ENCODE data around the gene FAM25A.
"Not testable (repeated sequence)": the region's sequence is repeated elsewhere in the genome, so short reads cannot be mapped to it uniquely, and the experiment has no call there.

The FAM25A gene

DNA sequence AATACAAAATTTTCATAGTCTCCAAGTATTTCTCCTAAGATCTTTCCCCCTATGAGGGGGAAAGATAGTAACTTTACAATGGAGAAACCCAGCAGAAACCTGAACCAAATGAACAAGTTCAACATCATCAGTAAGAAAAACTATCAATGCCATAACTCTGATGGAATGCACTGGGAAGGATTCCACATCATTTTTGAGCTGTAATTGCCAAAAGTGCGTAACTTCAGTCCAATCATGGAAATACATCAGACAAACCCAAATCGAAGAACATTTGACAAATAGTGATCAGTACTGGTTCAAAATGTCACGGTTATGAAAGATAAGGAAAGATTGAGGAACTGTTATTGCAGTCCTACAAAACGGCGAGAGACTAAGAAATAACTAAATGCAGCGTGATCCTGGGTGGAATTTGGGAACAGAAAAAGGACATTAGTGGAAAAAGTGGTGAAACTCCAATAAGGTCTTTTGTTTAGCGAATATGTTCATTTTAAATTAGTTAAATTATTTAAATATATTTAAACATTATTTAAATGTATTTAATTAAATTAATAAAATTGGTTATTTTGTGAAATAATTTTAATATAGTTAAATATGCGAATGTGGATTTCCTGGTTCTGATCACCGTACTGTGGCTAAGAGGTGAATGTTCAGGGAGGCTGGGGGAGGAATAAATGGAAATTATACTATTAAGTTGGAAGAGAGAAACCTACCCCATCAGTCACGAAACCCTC lies 4.9 kb upstream of the FAM25A start:
- DNase-seq: peak; percentile 23

DNA sequence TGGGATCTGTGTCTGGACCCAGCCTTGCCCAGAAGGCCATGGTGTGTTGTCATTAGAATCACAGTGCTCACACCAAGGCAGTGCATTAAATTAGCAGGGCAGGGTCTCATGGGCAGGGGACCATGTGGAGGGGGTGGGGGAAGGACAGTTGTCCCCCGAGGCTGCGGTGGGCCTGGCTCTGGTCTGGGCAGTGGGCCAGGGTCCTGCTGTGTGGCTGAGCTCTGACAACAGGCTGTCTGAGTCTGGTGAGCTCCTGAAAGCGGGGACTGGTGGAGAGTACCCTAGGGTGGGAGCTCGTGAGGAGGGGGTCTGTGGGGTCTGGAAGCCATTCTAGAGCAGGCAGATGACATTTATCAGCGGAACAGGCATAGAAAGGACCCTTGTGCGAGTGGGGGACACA lies 2.0 kb upstream of the FAM25A start:
- not testable (repeated sequence) for DNase-seq

DNA sequence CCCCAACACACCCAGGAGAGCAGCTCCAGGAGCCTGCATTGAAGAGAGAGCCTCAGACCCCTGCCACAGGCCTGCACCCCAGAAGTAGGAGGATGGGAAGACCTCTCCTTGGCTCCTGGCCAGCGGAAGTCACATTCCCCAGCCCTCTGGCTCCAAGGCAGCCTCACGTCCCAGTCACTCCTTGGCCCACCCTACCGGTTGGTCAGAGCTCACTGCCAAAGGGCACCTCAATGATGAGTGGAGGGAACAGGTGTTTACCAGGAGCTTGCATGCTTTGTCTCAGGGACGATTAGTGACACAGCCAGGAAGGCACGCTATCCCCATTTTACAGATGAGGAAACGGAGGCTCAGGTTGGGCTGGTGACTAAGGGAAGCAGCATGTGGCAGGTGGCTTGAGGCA lies 1.0 kb upstream of the FAM25A start:
- DNase-seq: not testable (repeated sequence)

DNA sequence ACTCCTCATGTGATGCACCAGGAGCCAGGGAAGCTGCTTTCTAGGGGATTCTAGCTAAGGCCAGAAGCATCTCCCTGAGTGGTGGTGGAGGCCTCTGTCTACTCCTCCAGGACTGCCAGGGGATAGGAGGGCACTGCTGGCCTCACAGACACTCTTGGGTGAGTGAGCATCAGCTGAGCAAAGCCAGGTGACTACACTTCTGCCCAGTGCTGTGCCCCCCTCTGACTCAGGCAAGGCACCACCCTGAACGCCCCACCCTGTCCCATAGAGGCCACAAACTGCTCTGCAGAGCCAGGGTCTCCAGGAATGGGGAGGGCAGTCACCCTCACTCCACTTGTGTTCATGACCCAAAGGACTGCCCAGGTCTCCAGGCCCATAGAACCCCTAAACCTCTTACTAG lies 590 bp upstream of the FAM25A start:
- not testable (repeated sequence) for DNase-seq

DNA sequence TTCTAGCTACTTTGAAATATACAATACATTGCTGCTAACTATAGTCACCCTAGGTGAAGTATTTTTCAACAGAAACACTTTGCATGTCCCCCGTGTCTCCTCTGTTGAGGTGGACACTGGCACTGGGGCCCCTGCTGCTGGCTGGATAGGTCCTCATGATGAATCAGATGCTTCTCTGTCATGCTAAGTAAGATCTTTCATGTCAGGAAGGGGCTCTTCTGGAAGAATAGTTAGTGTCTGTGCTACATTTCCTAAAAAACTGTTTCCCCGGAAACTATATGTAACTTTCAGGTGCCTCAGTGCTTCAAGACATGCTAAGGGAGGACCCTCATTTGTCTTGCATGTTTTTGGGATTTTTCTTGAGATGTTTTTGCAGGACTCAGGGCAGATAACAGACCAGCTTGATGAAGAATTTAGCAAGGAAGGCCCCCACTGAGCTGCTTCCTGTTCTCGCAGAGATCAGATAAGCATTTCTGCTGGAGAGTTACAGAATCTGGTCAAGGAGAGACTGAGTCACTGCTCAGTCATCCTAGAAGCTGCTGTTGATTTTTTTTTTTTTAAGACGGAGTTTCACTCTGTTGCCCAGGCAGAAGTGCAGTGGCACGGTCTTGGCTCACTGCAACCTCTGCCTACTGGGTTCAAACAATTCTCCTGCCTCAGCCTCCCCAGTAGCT lies 5.3 kb downstream of the FAM25A start:
- peak; percentile 86 for DNase-seq

DNA sequence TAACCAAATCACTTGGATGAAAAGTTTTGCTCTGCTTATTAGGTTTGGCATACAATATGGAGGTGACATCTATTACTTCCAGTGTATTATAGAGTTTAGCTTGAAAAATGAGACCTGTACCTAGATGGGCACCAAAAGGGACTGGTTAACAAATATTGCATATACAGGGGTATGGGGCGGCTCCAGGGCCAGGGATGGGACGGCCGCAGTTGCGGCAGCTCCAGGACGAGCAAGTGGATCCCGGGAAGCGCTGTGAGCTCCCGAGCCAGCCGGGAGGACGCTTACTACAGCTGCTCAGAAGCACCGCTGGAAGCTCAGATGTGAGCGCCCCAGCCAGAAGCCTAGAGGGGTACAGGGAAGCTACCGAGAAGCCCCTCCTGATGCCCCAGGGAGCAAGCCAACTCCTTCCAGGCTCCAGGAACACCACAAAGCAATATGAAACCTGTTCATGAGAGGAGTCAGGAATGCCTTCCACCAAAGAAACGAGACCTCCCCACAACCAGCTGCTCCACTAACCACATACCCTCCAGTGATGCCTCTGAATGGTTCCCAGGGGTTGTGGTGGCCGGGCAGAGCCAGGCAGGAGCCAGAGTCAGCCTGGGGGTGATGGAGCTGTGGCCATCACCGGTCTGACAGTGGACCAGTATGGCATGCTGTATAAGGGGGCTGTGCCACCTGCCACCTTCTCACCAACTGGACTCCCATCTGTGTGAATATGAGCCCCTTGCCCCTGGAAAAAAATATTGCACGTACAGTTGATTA lies 6.8 kb downstream of the FAM25A start:
- DNase-seq: not testable (repeated sequence)

DNA sequence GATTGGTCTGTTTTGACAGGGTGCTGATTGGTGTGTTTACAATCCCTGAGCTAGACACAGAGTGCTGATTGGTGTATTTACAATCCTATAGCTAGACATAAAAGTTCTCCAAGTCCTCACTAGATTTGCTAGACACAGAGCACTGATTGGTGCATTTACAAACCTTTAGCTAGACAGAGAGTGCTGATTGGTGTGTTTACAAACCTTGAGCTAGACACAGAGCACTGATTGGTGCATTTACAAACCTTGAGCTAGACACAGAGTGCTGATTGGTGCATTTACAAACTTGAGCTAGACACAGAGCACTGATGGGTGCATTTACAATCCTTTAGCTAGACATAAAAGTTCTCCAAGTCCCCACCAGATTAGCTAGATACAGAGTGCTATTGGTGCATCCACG lies 10.3 kb downstream of the FAM25A start:
- DNase-seq: not testable (repeated sequence)

DNA sequence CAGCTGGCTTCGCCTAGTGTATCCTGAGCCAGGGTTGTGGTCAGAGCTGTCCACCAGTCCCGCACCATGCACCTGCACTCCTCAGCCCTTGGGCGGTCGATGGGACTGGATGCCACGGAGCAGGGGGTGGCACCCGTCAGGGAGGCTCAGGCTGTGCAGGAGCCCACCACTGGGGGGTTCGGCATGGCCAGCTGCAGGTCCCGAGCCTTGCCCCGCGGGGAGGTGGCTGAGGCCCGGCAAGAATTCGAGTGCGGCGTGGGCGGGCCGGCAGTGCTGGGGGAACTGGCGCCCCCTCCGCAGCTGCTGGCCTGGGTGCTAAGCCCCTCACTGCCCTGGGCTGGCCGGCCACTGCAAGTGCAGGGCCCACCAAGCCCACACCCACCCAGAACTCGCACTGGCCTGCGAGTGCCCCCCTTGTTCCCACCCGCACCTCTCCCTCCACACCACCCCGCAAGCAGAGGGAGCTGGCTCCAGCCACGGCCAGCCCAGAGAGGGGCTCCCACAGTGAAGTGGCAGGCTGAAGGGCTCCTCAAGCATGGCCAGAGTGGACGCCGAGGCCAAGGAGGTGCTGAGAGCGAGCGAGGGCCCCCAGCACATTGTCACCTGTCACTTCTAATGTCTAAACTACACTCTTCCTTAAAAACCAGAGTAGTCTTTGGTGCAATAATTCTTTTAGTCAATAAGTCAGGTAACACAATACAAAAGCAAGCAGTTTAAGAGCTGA lies 11.0 kb downstream of the FAM25A start:
- DNase-seq: no peak

DNA sequence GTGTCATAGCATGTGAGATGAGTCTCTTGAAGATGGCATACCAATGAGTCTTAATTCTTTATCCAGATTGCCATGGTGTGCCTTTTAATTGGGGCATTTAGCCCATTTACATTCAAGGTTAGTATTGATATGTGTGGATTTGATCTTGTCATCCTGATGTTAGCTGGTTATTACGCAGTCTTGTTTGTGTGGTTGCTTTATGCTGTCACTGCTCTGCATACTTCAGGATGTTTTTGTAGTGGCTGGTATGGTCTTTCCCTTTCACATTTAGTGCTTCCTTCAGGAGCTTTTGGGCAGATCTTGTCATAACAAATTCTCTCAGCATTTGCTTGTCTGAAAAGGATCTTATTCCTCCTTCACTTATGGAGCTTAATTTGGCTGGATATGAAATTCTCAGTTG lies 16.5 kb downstream of the FAM25A start:
- no peak for DNase-seq

DNA sequence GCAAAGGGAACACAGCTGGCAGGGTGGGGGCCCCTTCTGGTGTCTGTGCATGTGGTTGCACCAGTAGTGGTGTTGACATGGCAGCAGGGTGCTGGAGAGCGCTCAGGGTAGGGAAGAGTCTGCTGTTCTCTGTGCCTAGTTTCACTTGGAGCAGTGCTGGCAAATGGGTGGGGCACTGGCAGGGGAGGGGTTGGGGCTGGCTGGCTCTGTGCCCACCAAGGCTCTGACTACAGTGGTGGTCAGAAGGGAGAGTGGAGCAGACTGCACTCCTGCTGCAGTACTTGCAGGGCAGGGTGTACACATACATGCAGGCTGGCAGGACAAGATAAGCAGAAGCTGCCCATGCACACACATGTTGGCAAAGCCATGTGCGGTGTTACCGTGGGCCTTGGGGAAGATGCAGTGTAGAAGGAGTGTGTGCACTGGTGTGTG lies 18.2 kb downstream of the FAM25A start:
- DNase-seq: no peak

DNA sequence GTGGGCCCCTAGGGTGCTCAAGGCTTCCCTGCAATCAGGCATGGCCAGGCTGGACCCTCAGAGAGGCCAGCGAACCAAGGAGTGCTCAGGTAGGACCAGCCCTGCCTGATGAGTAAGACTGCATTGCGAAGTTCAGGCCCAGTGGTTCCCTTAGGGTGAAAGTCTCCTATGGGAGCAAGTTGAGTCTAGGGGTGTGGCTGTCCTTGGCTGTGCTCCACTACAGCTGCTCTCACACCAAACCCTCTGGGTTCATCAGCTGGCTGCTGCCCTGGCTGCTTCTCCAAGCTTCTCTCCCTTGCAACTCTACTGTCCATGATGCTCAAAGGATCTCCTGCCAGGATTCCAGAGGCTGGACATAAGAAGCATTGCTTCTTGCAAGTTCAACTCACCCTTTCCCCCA lies 18.7 kb downstream of the FAM25A start:
- DNase-seq: no peak

DNA sequence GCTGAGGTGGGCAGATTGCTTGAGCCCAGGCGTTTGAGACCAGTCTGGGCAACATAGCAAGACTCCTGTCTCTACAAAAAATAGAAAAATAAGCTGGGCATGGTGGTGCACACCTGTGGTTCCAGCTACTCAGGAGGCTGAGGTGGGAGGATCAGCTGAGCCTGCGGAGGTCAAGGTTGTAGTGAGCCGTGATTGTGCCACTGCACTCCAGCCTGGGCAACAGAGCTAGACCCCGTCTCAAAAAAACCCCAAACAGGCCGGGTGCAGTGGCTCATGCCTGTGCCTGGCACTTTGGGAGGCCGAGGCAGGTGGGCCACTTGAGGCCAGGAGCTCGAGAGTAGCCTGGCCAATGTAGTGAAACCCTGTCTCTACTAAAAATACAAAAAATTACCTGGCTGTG lies 23.5 kb downstream of the FAM25A start:
- not testable (repeated sequence) for DNase-seq

DNA sequence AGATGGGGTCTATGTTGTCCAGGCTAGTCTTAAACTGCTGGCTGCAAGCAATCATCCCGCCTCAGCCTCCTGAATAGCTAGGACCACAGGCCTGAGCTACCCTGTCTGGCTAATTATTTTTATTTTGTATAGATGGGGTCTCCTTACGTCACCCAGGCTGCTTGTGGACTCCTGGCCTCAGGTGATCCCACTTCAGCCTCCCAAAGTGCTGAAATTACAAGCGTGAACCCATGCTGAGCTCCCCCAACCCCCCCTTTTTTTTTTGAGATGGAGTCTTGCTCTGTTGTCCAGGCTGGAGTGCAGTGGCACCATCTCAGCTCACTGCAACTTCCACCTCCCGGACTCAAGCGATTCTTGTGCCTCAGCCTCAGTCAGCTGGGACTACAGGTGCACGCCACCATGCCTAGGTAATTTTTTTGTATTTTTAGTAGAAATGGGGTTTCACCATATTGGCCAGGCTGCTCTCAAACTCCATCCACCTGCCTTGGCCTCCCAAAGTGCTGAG lies 25.4 kb downstream of the FAM25A start:
- DNase-seq: no peak

DNA sequence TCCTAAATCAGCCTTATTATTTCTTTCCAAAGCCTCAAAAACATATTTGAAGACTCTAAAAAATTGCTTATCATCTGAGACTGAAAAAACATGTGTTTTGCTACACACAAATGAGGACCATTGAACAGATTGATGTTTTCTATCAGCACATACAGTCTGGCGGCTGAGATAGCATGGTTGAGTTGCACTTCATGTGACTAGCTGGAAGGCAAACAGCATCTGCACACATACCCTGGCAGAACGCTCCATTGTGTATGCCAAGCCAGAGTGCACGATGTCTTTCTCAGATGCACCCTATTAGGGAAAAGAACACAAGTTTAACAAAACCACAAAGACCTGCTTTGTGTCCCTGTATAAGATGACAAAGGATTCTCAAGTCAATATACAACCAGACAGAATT lies 33.0 kb downstream of the FAM25A start:
- no peak for DNase-seq

DNA sequence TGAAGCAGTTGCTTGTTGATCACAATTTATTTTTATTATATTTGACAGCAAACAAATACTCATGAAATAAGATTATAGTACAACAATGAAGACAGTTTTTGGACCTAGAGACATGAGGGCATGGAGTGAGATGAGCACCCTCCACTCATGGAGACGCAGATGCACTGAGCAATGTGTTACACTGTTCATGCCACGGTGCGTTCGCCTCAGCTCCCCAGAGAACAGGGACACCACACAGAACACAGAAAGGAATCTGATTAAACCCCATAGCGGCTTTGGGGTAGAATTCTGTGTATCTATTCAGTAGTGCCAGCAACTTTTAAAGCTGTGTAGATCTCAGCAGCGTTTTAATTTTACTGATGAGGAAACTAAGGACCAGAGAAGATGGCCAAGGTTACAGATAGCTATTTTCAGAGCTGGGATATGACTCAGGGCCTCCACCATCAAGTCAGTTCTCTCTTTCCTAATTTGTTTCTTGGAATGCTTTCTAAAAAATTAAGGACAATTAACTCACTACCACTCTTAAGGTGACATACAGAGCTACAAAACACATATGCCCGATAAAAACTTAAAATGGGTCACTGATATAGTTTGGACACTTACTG lies 33.6 kb downstream of the FAM25A start:
- DNase-seq: no peak

DNA sequence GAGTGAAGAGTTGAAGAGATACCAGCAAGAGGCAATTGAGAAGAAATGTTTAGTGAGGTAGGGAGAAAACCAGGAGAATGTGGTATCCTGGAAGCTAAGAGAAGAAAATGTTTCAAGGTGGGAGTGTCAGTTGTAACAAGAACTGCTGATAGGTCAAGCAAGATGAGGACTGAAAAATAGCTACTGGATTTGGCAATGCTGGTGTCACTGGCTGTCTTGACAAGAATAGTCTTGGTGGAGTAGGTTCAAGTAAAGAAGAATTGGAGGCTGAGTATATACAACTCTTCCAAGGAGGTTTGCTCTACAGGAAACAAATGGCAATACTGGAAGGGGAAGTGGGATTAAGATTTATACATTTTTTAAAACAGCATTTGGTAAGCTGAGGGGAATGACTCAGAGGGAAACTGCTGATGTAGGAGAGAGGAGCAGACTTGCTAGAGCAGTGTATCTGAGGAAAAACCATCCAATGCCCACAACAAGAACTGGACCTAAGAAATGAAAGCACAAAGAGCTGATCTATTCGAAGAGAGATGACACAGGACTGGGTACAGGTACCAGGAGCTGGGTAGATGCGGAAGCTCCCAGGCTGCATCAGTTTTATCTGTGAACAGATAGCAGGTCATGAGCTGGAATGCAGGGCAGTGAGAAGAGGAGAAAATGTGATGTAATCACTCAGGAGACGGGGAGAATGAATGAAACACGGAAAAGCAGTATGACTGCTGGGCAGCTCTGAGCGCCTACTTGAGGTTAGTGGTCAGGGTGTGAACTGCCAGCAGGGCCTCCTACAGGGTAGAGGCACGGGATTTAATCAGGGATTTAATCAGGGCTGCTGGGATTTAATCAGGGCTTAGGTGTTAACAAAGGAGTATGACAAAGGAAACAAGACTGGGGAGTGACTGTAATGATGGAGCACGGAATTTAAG lies 34.5 kb downstream of the FAM25A start:
- peak; percentile 66 for DNase-seq

DNA sequence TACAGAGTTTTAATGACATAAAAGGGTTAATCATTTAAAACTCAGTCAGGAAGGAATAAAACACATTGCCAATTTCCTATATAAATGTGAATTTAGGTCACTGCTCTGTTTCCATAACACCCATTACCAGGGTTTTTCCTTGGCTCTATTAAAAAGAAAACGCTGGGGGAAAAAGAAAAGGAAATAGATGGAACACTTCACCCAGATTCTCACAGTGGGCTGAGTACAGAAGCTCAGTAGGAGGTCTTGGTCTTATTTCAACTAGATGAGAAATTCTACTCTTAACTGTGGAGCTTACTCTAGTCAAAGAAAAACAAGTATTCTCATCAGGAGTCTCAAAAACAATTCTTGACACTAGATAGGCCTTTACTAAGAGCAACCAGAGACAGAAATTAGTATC lies 38.1 kb downstream of the FAM25A start:
- no peak for DNase-seq

DNA sequence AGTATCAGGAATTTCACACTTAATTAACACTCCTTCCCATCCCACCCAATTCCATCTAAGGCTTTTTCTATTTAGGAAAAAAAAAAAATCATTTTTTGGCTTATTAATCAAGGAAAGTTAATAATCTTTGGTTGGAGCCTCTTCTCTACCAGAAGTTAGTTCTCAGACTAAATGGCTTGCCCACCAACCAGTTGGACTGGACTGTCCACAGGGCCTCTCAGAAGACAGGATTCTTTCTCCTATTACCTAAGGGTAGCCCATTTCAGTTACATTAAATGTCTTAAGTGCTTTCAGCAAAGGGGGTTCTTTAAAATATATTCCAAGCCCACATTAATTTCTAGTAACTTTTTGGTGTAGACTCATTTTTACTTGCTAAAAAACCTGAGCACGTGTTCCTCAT lies 39.3 kb downstream of the FAM25A start:
- DNase-seq: no peak

DNA sequence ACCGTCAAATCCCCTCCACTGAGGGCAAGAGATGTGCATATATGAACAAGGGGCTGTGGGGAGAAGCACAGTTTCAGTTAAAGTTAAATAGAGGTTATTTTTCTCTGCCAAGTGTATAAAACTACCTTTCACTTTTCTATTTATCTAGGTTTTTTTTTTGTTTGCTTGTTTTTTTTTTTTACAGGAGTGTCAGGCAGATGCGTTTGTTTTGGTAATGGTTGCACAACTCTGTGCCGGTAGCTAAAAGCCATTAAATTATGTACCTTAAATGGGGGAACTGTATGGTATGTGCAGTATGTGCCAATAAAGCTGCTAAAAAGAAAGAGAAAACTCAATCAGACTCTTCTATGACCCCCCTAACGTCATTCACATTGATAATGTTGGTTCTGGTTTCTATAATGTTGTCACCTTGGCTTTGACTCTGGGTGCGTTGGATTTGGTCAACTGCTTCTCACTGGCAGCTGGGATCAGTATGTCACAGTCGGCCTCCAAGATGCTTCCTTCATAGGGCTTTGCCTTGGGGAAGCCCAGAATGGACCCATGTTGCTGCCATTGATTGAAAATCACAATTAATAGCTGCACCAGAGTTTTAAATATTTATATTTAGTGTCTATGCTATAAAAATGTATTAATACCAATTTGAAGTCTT lies 40.3 kb downstream of the FAM25A start:
- no peak for DNase-seq

DNA sequence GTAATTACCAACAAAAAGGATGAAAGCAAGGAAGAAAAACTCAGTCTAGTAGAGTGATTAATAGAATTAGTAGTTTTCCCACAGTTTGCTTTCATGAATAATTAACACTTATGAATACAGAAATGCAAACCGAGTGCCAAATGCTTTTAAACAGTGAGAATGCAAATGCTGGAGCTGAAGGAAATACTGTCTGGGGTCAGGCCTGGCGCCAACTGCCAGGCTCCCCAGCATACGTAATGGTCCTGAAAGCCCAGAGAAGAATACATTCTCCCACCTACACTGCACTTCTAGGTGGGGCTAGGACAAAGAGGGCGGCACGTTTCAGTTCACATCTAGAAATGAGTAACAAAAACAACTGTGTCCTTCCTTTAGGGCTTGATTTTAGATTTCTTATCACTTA lies 44.6 kb downstream of the FAM25A start:
- no peak for DNase-seq

DNA sequence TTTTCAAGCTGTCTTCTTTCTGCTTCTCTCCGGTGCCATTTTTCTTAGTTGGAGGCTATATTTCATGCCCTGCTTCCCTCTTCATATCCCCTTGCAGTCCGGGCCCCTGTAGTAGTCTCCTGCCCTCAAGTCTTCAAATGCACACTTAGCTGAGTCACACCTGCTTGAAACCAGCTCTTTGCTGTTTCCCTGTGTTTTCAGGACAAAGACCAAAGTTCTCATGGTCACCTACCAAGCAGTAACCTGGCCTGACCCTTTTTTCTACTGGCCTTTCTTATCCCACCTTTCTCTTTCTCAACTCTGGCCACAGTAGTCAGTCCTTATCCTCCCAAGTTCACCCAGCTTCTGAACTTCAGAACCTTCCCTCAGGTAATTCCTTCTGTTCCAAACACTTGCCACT lies 46.1 kb downstream of the FAM25A start:
- DNase-seq: no peak
